Panc1 (cell line): ENCODE data around the gene YAP1. TPM values are rescaled to one million over a fixed set of nuclear protein-coding genes. Genes with fewer than 3 reads are reported as not detected.
A peak's percentile ranks its signal among the peaks of the same experiment; 100 is the strongest.

ENCODE experiments used
- ATAC-seq: fragments of 200-7000 bp; cut with Tn5 transposase; 2 replicates; pipeline ENCODE4 v1.9.1; 2020; ENCODE audit warnings: mild to moderate bottlenecking, moderate library complexity
- BruUV-seq: library from RNA; stranded (reverse); fragments of 400-500 nt; replicated peaks from 2 replicates; lab custom pipeline; 2021; lab: Mats Ljungman, UMichigan
- CTCF ChIA-PET: fragments of 300-600 bp; sonication (Branson Sonifier 250); formaldehyde crosslinking; loops from one replicate; lab custom pipeline; 2022; ENCODE audit warnings: antibody characterized with exemption; lab: Charles Lee
- POLR2A ChIA-PET: fragments of 300-600 bp; sonication (Branson Sonifier 250); formaldehyde crosslinking; loops from one replicate; lab custom pipeline; 2022; ENCODE audit warnings: antibody characterized with exemption; lab: Charles Lee
- DNase-seq: peaks from one replicate; pipeline ENCODE4 v3.0.0-alpha.2; 2010; ENCODE audit warnings: low read depth, low spot score
- H3K27ac ChIP-seq: 2 replicates; pipeline ENCODE4 v1.5.1; 2011; ENCODE audit warnings: mild to moderate bottlenecking, low read length, inconsistent platforms
- H3K27me3 ChIP-seq: fragments of 200-500 bp; sonication (Bioruptor generic); 2 replicates; pipeline ENCODE4 v1.6.0; 2014; ENCODE audit warnings: low read length, inconsistent platforms; ENCODE audit not compliant: control insufficient read depth, insufficient read depth
- H3K36me3 ChIP-seq: fragments of 200-500 bp; sonication (Bioruptor generic); 2 replicates; pipeline ENCODE4 v1.5.1; 2014; ENCODE audit warnings: inconsistent platforms, mild to moderate bottlenecking, low read length, moderate library complexity; ENCODE audit not compliant: control insufficient read depth, insufficient read depth
- H3K4me1 ChIP-seq: 2 replicates; pipeline ENCODE4 v1.5.1; 2011; ENCODE audit warnings: inconsistent platforms, mild to moderate bottlenecking, low read length, moderate library complexity; ENCODE audit not compliant: control insufficient read depth, insufficient read depth
- H3K4me3 ChIP-seq, 2 experiments: 2 replicates each; pipeline ENCODE4 v1.5.1; 2011 to 2012; ENCODE audit warnings: low read depth in 2 of 2, low read length in 2 of 2, mild to moderate bottlenecking in 2 of 2, inconsistent platforms in 1 of 2, moderate library complexity in 1 of 2
- H3K9me3 ChIP-seq: fragments of 200-500 bp; sonication (Bioruptor generic); 2 replicates; pipeline ENCODE4 v1.5.1; 2014; ENCODE audit warnings: low read depth, mild to moderate bottlenecking, inconsistent platforms, low read length, moderate library complexity; ENCODE audit not compliant: control insufficient read depth, insufficient read depth
- POLR2AphosphoS5 ChIP-seq: IDR thresholded peaks from 2 replicates; pipeline ENCODE4 v1.6.1; 2012; ENCODE audit warnings: mild to moderate bottlenecking, low read depth, low read length, moderate library complexity
- SIN3A ChIP-seq: IDR thresholded peaks from 2 replicates; pipeline ENCODE4 v1.6.1; 2012; ENCODE audit warnings: low read depth, mild to moderate bottlenecking, low read length, moderate library complexity, borderline replicate concordance; ENCODE audit not compliant: insufficient read depth
- TCF7L2 ChIP-seq: IDR thresholded peaks from 2 replicates; pipeline ENCODE4 v1.6.1; 2011; ENCODE audit warnings: mild to moderate bottlenecking, low read depth, low read length, inconsistent platforms
- in situ Hi-C: cut with HindIII; loops from 2 replicates; pipeline ENCODE4 v1.10.0; 2016; ENCODE audit warnings: low sequenced_read_pairs, low pct_unique_long_range_greater_than_20kb
- intact Hi-C: fragments of 100-400 bp; cut with micrococcal nuclease; formaldehyde crosslinking; loops from one replicate; pipeline ENCODE4 v1.10.0; 2022; ENCODE audit not compliant: unreplicated experiment
- total RNA-seq: library from RNA; stranded (reverse); gene quantifications from one replicate; pipeline ENCODE4 v1.2.1, GENCODE V29; 2021; ENCODE audit not compliant: unreplicated experiment
- TF ChIP-seq, protein P1 (sequence below): fragments of 450-650 bp; IDR thresholded peaks from 2 replicates; pipeline ENCODE4 v1.5.1; 2017; ENCODE audit warnings: mild to moderate bottlenecking
- TF ChIP-seq, protein P2 (sequence below), 2 experiments: IDR thresholded peaks; 2 replicates each; pipeline ENCODE4 v1.6.1; 2011 to 2012; ENCODE audit warnings: low read depth in 2 of 2, control low read depth in 1 of 2, low read length in 1 of 2, mild to moderate bottlenecking in 1 of 2, moderate library complexity in 1 of 2; ENCODE audit not compliant: insufficient read depth in 1 of 2

The YAP1 gene
- total RNA-seq, 1 experiment from 2014 or later, result 158 TPM

DNA sequence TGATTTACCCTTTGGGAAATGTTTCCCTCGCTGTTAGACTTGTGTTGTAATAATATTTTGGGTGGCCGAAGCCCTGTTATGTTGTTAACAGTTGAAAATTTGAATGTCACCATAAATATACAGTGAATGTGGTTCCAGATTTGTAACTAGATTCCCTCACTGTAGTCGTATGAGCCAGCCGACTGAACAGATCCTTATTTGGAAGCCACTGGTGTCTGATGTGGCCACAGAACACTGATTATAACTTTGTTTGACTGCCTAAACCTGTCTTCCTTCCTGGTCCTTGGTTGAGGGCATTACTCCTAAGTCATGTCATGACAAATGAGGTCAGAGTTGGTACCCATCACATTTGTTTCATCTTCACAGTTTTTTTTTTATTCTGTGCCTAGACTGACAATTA is 45.4 kb downstream of the YAP1 start:
- POLR2A ChIA-PET, result no interaction called here
- ATAC-seq, result no peak
- no peak for TF ChIP-seq POLR2AphosphoS5
- TF ChIP-seq TCF7L2, result no peak
- no peak for TF ChIP-seq SIN3A
- TF ChIP-seq, protein P1, sequence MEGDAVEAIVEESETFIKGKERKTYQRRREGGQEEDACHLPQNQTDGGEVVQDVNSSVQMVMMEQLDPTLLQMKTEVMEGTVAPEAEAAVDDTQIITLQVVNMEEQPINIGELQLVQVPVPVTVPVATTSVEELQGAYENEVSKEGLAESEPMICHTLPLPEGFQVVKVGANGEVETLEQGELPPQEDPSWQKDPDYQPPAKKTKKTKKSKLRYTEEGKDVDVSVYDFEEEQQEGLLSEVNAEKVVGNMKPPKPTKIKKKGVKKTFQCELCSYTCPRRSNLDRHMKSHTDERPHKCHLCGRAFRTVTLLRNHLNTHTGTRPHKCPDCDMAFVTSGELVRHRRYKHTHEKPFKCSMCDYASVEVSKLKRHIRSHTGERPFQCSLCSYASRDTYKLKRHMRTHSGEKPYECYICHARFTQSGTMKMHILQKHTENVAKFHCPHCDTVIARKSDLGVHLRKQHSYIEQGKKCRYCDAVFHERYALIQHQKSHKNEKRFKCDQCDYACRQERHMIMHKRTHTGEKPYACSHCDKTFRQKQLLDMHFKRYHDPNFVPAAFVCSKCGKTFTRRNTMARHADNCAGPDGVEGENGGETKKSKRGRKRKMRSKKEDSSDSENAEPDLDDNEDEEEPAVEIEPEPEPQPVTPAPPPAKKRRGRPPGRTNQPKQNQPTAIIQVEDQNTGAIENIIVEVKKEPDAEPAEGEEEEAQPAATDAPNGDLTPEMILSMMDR, result no peak
- TF ChIP-seq, protein P2, sequence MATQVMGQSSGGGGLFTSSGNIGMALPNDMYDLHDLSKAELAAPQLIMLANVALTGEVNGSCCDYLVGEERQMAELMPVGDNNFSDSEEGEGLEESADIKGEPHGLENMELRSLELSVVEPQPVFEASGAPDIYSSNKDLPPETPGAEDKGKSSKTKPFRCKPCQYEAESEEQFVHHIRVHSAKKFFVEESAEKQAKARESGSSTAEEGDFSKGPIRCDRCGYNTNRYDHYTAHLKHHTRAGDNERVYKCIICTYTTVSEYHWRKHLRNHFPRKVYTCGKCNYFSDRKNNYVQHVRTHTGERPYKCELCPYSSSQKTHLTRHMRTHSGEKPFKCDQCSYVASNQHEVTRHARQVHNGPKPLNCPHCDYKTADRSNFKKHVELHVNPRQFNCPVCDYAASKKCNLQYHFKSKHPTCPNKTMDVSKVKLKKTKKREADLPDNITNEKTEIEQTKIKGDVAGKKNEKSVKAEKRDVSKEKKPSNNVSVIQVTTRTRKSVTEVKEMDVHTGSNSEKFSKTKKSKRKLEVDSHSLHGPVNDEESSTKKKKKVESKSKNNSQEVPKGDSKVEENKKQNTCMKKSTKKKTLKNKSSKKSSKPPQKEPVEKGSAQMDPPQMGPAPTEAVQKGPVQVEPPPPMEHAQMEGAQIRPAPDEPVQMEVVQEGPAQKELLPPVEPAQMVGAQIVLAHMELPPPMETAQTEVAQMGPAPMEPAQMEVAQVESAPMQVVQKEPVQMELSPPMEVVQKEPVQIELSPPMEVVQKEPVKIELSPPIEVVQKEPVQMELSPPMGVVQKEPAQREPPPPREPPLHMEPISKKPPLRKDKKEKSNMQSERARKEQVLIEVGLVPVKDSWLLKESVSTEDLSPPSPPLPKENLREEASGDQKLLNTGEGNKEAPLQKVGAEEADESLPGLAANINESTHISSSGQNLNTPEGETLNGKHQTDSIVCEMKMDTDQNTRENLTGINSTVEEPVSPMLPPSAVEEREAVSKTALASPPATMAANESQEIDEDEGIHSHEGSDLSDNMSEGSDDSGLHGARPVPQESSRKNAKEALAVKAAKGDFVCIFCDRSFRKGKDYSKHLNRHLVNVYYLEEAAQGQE (IDR thresholded peaks at IDR 0.05; ENCODE audit: insufficient read depth in 1 of 2, low read depth in 2 of 2, low read length in 1 of 2), result no peak
- H3K36me3 ChIP-seq, result no peaks in the 10 kb centered on the region
- H3K27ac ChIP-seq, result peak overlapping the region; percentile 83
- no peaks in the 10 kb centered on the region for H3K9me3 ChIP-seq
- no TSS peak for BruUV-seq
- CTCF ChIA-PET, result no interaction called here
- no peaks in the 10 kb centered on the region for H3K27me3 ChIP-seq
- in situ Hi-C loops, result no loop called here
- intact Hi-C loops, result no loop called here
- H3K4me3 ChIP-seq, result no peak overlapping the region
- DNase-seq, result no peak
- peaks cover 82% of the 10 kb centered on the region for H3K4me1 ChIP-seq

DNA sequence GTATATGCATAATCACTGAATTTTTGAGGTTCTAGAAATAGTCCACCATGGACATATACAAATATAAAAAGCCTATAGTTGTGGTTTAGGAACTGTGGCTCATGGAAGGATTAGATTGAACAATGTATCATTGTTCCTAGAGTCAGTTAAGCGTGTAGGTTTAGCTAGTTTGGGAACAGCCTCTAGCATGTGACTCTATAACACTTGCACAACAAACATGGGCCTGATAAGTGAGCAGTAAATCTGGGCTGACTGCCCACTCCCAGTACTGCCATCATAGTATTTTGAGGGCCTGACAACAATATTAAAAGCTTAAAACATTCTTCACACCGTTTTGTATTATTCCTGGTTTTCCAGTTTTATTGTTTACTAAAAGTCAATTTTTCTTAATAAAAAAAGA is 47.0 kb downstream of the YAP1 start:
- ChIA-PET POLR2A (no interaction called here), CTCF (no interaction called here)
- no TSS peak for BruUV-seq
- ATAC-seq (peak; percentile 90), DNase-seq (no peak)
- Histone ChIP-seq H3K4me1 (peaks cover 80% of the 10 kb centered on the region), H3K27ac (peak overlapping the region; percentile 83), H3K4me3 (no peak overlapping the region), H3K9me3 (no peaks in the 10 kb centered on the region), H3K36me3 (no peaks in the 10 kb centered on the region), H3K27me3 (no peaks in the 10 kb centered on the region)
- in situ Hi-C loops, result no loop called here
- TF ChIP-seq SIN3A, result no peak
- TF ChIP-seq TCF7L2, result no peak
- TF ChIP-seq, protein P1, result no peak
- TF ChIP-seq, protein P2 (IDR thresholded peaks at IDR 0.05; ENCODE audit: insufficient read depth in 1 of 2, low read depth in 2 of 2, low read length in 1 of 2), result no peak
- peak; percentile 36; the same call in 1 of the 2 replicates for TF ChIP-seq POLR2AphosphoS5
- intact Hi-C loops, result no loop called here
